HFFc6 (cell line): ENCODE results near the gene OR6A2. TPM values are rescaled to one million over a fixed set of nuclear protein-coding genes. Genes with fewer than 3 reads are reported as not detected.
"Not testable (repeated sequence)": the region's sequence is repeated elsewhere in the genome, so short reads cannot be mapped to it uniquely, and the experiment has no call there.

Experiments
- DNase-seq: peaks from one replicate; pipeline ENCODE4 v3.0.0-alpha.2; 2018
- H3K27ac Mint-ChIP-seq: 2 replicates; pipeline ENCODE4 v1.8.0; 2020; ENCODE audit warnings: mild to moderate bottlenecking, mixed read lengths
- H3K27me3 Mint-ChIP-seq: 2 replicates; pipeline ENCODE4 v1.8.0; 2021; ENCODE audit warnings: mild to moderate bottlenecking, moderate library complexity, mixed read lengths; ENCODE audit not compliant: insufficient read depth
- H3K36me3 Mint-ChIP-seq: 2 replicates; pipeline ENCODE4 v1.8.0; 2021; ENCODE audit warnings: low read depth, mixed read lengths
- H3K4me1 Mint-ChIP-seq: 2 replicates; pipeline ENCODE4 v1.8.0; 2020; ENCODE audit warnings: low read depth, mixed read lengths
- H3K4me3 Mint-ChIP-seq: 2 replicates; pipeline ENCODE4 v1.8.0; 2020; ENCODE audit warnings: mild to moderate bottlenecking, moderate library complexity, mixed read lengths
- H3K9me3 Mint-ChIP-seq: 2 replicates; pipeline ENCODE4 v1.8.0; 2020; ENCODE audit warnings: mild to moderate bottlenecking, mixed read lengths
- total RNA-seq, 6 experiments: library from RNA; stranded (reverse); fragmentation: NEBNext Ultra II Directional; extraction: Animal tissue kit (Norgen Biotek cat#: 25700); gene quantifications; 2 replicates in 1 of 6; 3 replicates in 5 of 6; pipeline ENCODE4 v1.2.3, GENCODE V29; 2021
- TF ChIP-seq, protein P1 (sequence below): fragments of 200-600 bp; sonication (generic); IDR thresholded peaks from 2 replicates; pipeline ENCODE4 v1.5.0; 2021; ENCODE audit warnings: antibody characterized with exemption, mild to moderate bottlenecking

OR6A2 gene
- total RNA-seq, 6 experiments from 2014 or later: 0.12 TPM; not detected in 5

DNA sequence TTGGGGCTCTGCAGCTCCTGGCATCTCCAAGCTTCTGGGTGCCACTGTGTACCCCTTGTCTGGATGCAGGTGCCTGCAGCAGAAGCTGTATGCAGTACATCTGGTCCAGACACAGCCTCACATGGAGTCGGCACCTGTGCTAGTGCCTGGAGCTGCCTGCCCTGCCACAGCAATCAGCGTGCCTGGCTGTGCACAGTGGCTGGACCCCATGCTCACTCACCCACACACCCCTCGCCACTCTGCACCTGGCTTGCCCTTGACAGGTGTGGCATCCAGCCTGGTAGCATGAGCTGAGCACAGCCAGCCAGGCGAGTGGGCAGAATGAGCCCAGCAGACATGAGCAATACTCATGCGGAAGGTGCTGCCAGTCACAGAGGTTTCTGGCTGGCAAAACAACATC lies 19.5 kb upstream of the OR6A2 start:
- TF ChIP-seq, protein P1, sequence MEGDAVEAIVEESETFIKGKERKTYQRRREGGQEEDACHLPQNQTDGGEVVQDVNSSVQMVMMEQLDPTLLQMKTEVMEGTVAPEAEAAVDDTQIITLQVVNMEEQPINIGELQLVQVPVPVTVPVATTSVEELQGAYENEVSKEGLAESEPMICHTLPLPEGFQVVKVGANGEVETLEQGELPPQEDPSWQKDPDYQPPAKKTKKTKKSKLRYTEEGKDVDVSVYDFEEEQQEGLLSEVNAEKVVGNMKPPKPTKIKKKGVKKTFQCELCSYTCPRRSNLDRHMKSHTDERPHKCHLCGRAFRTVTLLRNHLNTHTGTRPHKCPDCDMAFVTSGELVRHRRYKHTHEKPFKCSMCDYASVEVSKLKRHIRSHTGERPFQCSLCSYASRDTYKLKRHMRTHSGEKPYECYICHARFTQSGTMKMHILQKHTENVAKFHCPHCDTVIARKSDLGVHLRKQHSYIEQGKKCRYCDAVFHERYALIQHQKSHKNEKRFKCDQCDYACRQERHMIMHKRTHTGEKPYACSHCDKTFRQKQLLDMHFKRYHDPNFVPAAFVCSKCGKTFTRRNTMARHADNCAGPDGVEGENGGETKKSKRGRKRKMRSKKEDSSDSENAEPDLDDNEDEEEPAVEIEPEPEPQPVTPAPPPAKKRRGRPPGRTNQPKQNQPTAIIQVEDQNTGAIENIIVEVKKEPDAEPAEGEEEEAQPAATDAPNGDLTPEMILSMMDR: no peak
- Mint-ChIP-seq H3K36me3 (no peaks in the 10 kb centered on the region), H3K4me3 (no peak overlapping the region), H3K9me3 (no peaks in the 10 kb centered on the region), H3K27ac (no peak overlapping the region), H3K27me3 (no peaks in the 10 kb centered on the region; the same call in 1 of the 2 replicates), H3K4me1 (no peaks in the 10 kb centered on the region)
- DNase-seq: no peak

DNA sequence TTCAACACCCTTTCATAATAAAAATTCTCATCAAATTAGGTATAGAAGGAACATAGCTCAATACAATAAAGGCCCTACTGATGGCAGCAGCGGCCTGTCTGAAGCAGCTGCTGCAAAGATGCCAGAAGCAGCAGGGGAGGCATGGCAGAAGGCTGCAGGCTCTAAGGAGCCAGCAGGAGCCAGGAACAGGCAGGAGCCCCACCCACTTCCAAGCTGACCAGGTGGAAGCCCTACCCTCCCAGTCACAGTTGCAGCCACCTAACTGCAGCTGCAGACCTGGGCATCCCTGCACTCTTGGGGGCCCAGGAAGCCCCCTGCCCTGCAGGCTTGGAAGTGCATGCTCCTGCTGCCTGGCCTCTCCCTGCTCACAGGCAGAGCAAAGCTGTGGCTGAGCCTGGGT lies 18.2 kb upstream of the OR6A2 start:
- TF ChIP-seq, protein P1: 0 out of 2 replicates have a peak, but pooled peaks have one; percentile 13
- no peak for DNase-seq
- Mint-ChIP-seq H3K4me1 (no peaks in the 10 kb centered on the region), H3K4me3 (no peak overlapping the region), H3K36me3 (no peaks in the 10 kb centered on the region), H3K27ac (no peak overlapping the region), H3K9me3 (no peaks in the 10 kb centered on the region), H3K27me3 (no peaks in the 10 kb centered on the region; the same call in 1 of the 2 replicates)

DNA sequence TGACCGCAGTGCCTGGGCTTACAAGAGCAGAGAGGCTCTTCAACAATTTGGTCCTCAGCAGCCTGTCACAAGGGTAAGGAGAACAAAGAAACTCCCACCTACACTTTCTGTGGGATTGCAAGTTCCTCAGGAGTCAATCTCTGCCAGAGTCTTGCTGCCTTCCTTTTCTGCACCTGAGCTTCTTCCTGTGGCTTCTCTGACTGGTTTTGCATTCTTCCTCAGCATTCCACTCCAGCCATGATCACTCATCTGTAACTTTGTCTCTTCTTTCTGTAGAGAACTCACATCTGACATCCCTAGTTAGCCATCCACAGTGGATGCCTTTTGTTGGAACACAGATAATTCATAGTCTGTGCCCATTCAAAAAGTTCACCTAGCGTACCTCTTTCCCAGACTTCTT lies 14.2 kb upstream of the OR6A2 start:
- H3K27ac Mint-ChIP-seq: no peak overlapping the region
- H3K4me1 Mint-ChIP-seq: no peaks in the 10 kb centered on the region

DNA sequence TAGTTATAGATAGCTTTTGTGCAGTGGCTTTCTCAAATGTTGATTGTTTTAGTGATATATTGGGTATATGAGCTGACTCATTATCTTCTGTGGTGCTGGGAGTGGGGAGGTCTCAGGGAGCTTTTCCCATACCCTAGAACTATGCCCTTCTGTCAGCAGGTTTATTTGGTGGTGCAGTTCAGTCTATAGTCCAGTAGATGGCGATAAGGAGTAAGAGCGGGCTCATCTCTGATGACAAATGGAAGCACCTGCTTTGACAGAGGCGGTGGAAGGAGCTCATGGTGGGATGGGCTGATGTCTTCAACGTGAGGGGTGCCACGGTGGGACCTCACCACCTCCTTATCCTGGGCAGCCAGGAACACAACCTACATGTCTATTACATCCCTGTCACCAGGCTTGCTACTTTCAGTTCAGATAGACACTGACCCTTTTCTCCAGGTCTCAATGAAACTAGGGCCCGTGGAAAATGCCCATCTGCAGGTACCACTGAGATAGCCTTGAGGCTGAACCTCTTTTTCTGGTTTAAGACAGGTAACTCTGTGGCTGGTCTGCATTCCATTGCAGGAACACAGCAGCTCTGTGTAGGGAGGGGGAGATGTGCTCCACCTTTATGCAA lies 13.0 kb upstream of the OR6A2 start:
- no peaks in the 10 kb centered on the region for H3K4me1 Mint-ChIP-seq
- DNase-seq: peak; percentile 15

More for the DNA sequence above, 14.2 kb upstream of the OR6A2 start:
- Mint-ChIP-seq H3K27me3 (no peaks in the 10 kb centered on the region; the same call in none of the 2 replicates), H3K9me3 (no peaks in the 10 kb centered on the region), H3K36me3 (no peaks in the 10 kb centered on the region), H3K4me3 (no peak overlapping the region)
- TF ChIP-seq, protein P1: no peak
- no peak for DNase-seq

GRCh38 chr11:6801075-6801474 lies 1.6 kb upstream of the OR6A2 start:
- H3K9me3 Mint-ChIP-seq, H3K27me3 Mint-ChIP-seq, DNase-seq, H3K27ac Mint-ChIP-seq, H3K4me1 Mint-ChIP-seq, H3K36me3 Mint-ChIP-seq, H3K4me3 Mint-ChIP-seq: not testable (repeated sequence)

More for the DNA sequence above, 13.0 kb upstream of the OR6A2 start:
- no peak overlapping the region for H3K27ac Mint-ChIP-seq
- H3K27me3 Mint-ChIP-seq: no peaks in the 10 kb centered on the region; the same call in none of the 2 replicates
- no peaks in the 10 kb centered on the region for H3K9me3 Mint-ChIP-seq
- no peaks in the 10 kb centered on the region for H3K36me3 Mint-ChIP-seq
- no peak overlapping the region for H3K4me3 Mint-ChIP-seq
- TF ChIP-seq, protein P1: peak; percentile 92

- no peaks in the 10 kb centered on the region for H3K27me3 Mint-ChIP-seq
- H3K27ac Mint-ChIP-seq: no peak overlapping the region
- no peaks in the 10 kb centered on the region for H3K36me3 Mint-ChIP-seq
- no peaks in the 10 kb centered on the region for H3K9me3 Mint-ChIP-seq
- TF ChIP-seq, protein P1: no peak
- no peak overlapping the region for H3K4me3 Mint-ChIP-seq
- 0 out of 2 replicates have a peak, but pooled peaks cover 3% of the 10 kb centered on the region for H3K4me1 Mint-ChIP-seq
- DNase-seq: no peak
Observed at GRCh38 chr11:6794639-6795038, 4.8 kb downstream of the OR6A2 start.
